ENCODE data around the gene ZNF808.
A peak's percentile ranks its signal among the peaks of the same experiment; 100 is the strongest.
"Not testable (repeated sequence)": the region's sequence is repeated elsewhere in the genome, so short reads cannot be mapped to it uniquely, and the experiment has no call there.

Gene ZNF808

GRCh38 chr19:52527134-52527955 lies at the start of gene ZNF808:
TSS of gene ZNF808 (plus strand) at chr19:52527668. CDS start at chr19:52543285, 15,617 bp downstream.
- DNase-seq (ENCODE audit: low read depth in 2 of 2), result peak; percentile 98

GRCh38 chr19:52484111-52484743 lies 43.2 kb upstream of the ZNF808 start:
- DNase-seq (ENCODE audit: low read depth in 2 of 2), result not testable (repeated sequence)

GRCh38 chr19:52485064-52485463 lies 42.4 kb upstream of the ZNF808 start:
- DNase-seq (ENCODE audit: low read depth in 2 of 2), result not testable (repeated sequence)

- DNase-seq (ENCODE audit: low read depth in 2 of 2), result not testable (repeated sequence)
Observed at GRCh38 chr19:52485561-52486240, 41.8 kb upstream of the ZNF808 start.

GRCh38 chr19:52492201-52492993 lies 35.1 kb upstream of the ZNF808 start:
- no peak for DNase-seq (ENCODE audit: low read depth in 2 of 2)

GRCh38 chr19:52492994-52493470 lies 34.4 kb upstream of the ZNF808 start:
- no peak for DNase-seq (ENCODE audit: low read depth in 2 of 2)

- no peak for DNase-seq (ENCODE audit: low read depth in 2 of 2)
Observed at GRCh38 chr19:52494518-52494917, 33.0 kb upstream of the ZNF808 start.

- DNase-seq (ENCODE audit: low read depth in 2 of 2), result no peak
Observed at GRCh38 chr19:52498571-52498970, 28.9 kb upstream of the ZNF808 start.

- not testable (repeated sequence) for DNase-seq (ENCODE audit: low read depth in 2 of 2)
Observed at GRCh38 chr19:52500474-52500873, 27.0 kb upstream of the ZNF808 start.

GRCh38 chr19:52500991-52501390 lies 26.5 kb upstream of the ZNF808 start:
- not testable (repeated sequence) for DNase-seq (ENCODE audit: low read depth in 2 of 2)

- no peak for DNase-seq (ENCODE audit: low read depth in 2 of 2)
Observed at GRCh38 chr19:52507266-52507665, 20.2 kb upstream of the ZNF808 start.

GRCh38 chr19:52516191-52516590 lies 11.3 kb upstream of the ZNF808 start:
- no peak for DNase-seq (ENCODE audit: low read depth in 2 of 2)

- no peak for DNase-seq (ENCODE audit: low read depth in 2 of 2)
Observed at GRCh38 chr19:52518646-52519045, 8.8 kb upstream of the ZNF808 start.

GRCh38 chr19:52519175-52519574 lies 8.3 kb upstream of the ZNF808 start:
- DNase-seq (ENCODE audit: low read depth in 2 of 2), result not testable (repeated sequence)

- no peak for DNase-seq (ENCODE audit: low read depth in 2 of 2)
Observed at GRCh38 chr19:52520013-52520412, 7.5 kb upstream of the ZNF808 start.

- DNase-seq (ENCODE audit: low read depth in 2 of 2), result no peak
Observed at GRCh38 chr19:52522551-52522950, 4.9 kb upstream of the ZNF808 start.

GRCh38 chr19:52524086-52524485 lies 3.4 kb upstream of the ZNF808 start:
- DNase-seq (ENCODE audit: low read depth in 2 of 2), result no peak

GRCh38 chr19:52527956-52528351 lies 486 bp downstream of the ZNF808 start:
- no peak for DNase-seq (ENCODE audit: low read depth in 2 of 2)

- DNase-seq (ENCODE audit: low read depth in 2 of 2), result no peak
Observed at GRCh38 chr19:52532480-52532879, 5.0 kb downstream of the ZNF808 start.

GRCh38 chr19:52533901-52534300 lies 6.4 kb downstream of the ZNF808 start:
- DNase-seq (ENCODE audit: low read depth in 2 of 2), result no peak

GRCh38 chr19:52535385-52535770 lies 7.9 kb downstream of the ZNF808 start:
- DNase-seq (ENCODE audit: low read depth in 2 of 2), result not testable (repeated sequence)
